Loucy (cell line): ENCODE results near the gene FSTL4.

Experiments
- H2AFZ ChIP-seq: fragments of 200-600 bp; sonication (generic); 2 replicates; pipeline ENCODE4 v1.6.0; 2016; ENCODE audit warnings: antibody characterized with exemption, mild to moderate bottlenecking, low read length, moderate library complexity
- H3F3A ChIP-seq: fragments of 200-600 bp; 2 replicates; pipeline ENCODE4 v1.6.0; 2016; ENCODE audit warnings: antibody characterized with exemption, low read depth, mild to moderate bottlenecking
- H3K27me3 ChIP-seq: fragments of 200-600 bp; sonication (generic); 2 replicates; pipeline ENCODE4 v1.6.1; 2014; ENCODE audit warnings: low read length, mild to moderate bottlenecking; ENCODE audit not compliant: insufficient read depth, poor library complexity, severe bottlenecking
- H3K36me3 ChIP-seq: fragments of 200-600 bp; sonication (generic); 2 replicates; pipeline ENCODE4 v1.6.1; 2016; ENCODE audit warnings: low read length; ENCODE audit not compliant: insufficient read depth
- H3K4me1 ChIP-seq: fragments of 200-600 bp; sonication (generic); 2 replicates; pipeline ENCODE4 v1.5.1; 2014; ENCODE audit warnings: low read length, mild to moderate bottlenecking; ENCODE audit not compliant: insufficient read depth, poor library complexity, severe bottlenecking
- H3K4me2 ChIP-seq: fragments of 200-600 bp; sonication (generic); 2 replicates; pipeline ENCODE4 v1.6.0; 2014; ENCODE audit warnings: antibody characterized with exemption, low read length, low read depth, mild to moderate bottlenecking; ENCODE audit not compliant: poor library complexity, severe bottlenecking
- H3K4me3 ChIP-seq: fragments of 200-600 bp; sonication (generic); 2 replicates; pipeline ENCODE4 v1.5.1; 2014; ENCODE audit warnings: low read length, mild to moderate bottlenecking, mixed read lengths; ENCODE audit not compliant: poor library complexity, severe bottlenecking
- H3K79me2 ChIP-seq: fragments of 200-600 bp; sonication (generic); 2 replicates; pipeline ENCODE4 v1.6.1; 2014; ENCODE audit warnings: low read length; ENCODE audit not compliant: insufficient read depth
- H3K9ac ChIP-seq: fragments of 200-600 bp; sonication (generic); 2 replicates; pipeline ENCODE4 v1.6.0; 2014; ENCODE audit warnings: mild to moderate bottlenecking, low read depth, low read length, moderate library complexity; ENCODE audit not compliant: poor library complexity, severe bottlenecking
- H3K9me2 ChIP-seq: fragments of 200-600 bp; sonication (generic); replicated peaks from 2 replicates; pipeline ENCODE4 v1.6.1; 2016; ENCODE audit warnings: low read depth, low read length, mixed read lengths
- H3K9me3 ChIP-seq: fragments of 200-600 bp; sonication (generic); 2 replicates; pipeline ENCODE4 v1.6.1; 2014; ENCODE audit warnings: mild to moderate bottlenecking, antibody characterized with exemption, low read length, low read depth; ENCODE audit not compliant: insufficient read depth
- H4K20me1 ChIP-seq: fragments of 200-600 bp; sonication (generic); 2 replicates; pipeline ENCODE4 v1.6.0; 2014; ENCODE audit warnings: antibody characterized with exemption, low read length, mild to moderate bottlenecking; ENCODE audit not compliant: insufficient read depth, poor library complexity, severe bottlenecking
- CTCF ChIP-seq: fragments of 200-600 bp; sonication (generic); conservative IDR thresholded peaks from 2 replicates; pipeline ENCODE4 v1.5.1; 2014; ENCODE audit warnings: mild to moderate bottlenecking, antibody characterized with exemption, low read length
- EZH2phosphoT487 ChIP-seq: fragments of 200-600 bp; IDR thresholded peaks from 2 replicates; pipeline ENCODE4 v1.6.1; 2018; ENCODE audit warnings: antibody characterized with exemption, mild to moderate bottlenecking, moderate library complexity, borderline replicate concordance

Gene FSTL4

GRCh38 chr5:133497608-133498348, 114.6 kb downstream of the FSTL4 start:
- no peaks in the 10 kb centered on the region for H3K9me3 ChIP-seq
- H4K20me1 ChIP-seq, result no peaks in the 10 kb centered on the region
- no peak overlapping the region for H3K9ac ChIP-seq
- H3K4me1 ChIP-seq, result no peaks in the 10 kb centered on the region
- no peak overlapping the region for H3K4me3 ChIP-seq
- TF ChIP-seq CTCF (no peak), EZH2phosphoT487 (no peak)
- H3F3A ChIP-seq, result no peaks in the 10 kb centered on the region
- H2AFZ ChIP-seq, result no peak overlapping the region
- no peaks in the 10 kb centered on the region for H3K27me3 ChIP-seq
- H3K4me2 ChIP-seq, result no peak overlapping the region
- no peaks in the 10 kb centered on the region for H3K79me2 ChIP-seq
- no peaks in the 10 kb centered on the region for H3K36me3 ChIP-seq
- no peaks in the 10 kb centered on the region for H3K9me2 ChIP-seq

GRCh38 chr5:133496631-133497030, 115.7 kb downstream of the FSTL4 start:
- no peaks in the 10 kb centered on the region for H3K9me2 ChIP-seq
- no peak overlapping the region for H2AFZ ChIP-seq
- no peaks in the 10 kb centered on the region for H3K79me2 ChIP-seq
- no peaks in the 10 kb centered on the region for H3K27me3 ChIP-seq
- H4K20me1 ChIP-seq, result no peaks in the 10 kb centered on the region
- H3K9ac ChIP-seq, result no peak overlapping the region
- H3K9me3 ChIP-seq, result no peaks in the 10 kb centered on the region
- H3K4me3 ChIP-seq, result no peak overlapping the region
- no peaks in the 10 kb centered on the region for H3K36me3 ChIP-seq
- no peaks in the 10 kb centered on the region for H3F3A ChIP-seq
- H3K4me2 ChIP-seq, result no peak overlapping the region
- TF ChIP-seq CTCF, result no peak
- TF ChIP-seq EZH2phosphoT487, result no peak
- H3K4me1 ChIP-seq, result no peaks in the 10 kb centered on the region

GRCh38 chr5:133494923-133495246, 117.5 kb downstream of the FSTL4 start:
- TF ChIP-seq EZH2phosphoT487, result no peak
- TF ChIP-seq CTCF, result no peak

More at GRCh38 chr5:133494923-133495246, 117.5 kb downstream of the FSTL4 start:
- no peaks in the 10 kb centered on the region for H3F3A ChIP-seq
- H3K27me3 ChIP-seq, result no peaks in the 10 kb centered on the region
- H3K79me2 ChIP-seq, result no peaks in the 10 kb centered on the region
- no peaks in the 10 kb centered on the region for H4K20me1 ChIP-seq
- no peaks in the 10 kb centered on the region for H3K36me3 ChIP-seq
- no peaks in the 10 kb centered on the region for H3K9me2 ChIP-seq
- H3K4me1 ChIP-seq, result no peaks in the 10 kb centered on the region
- no peaks in the 10 kb centered on the region for H3K9me3 ChIP-seq
- no peak overlapping the region for H3K4me2 ChIP-seq
- no peak overlapping the region for H3K4me3 ChIP-seq
- H2AFZ ChIP-seq, result no peak overlapping the region
- no peak overlapping the region for H3K9ac ChIP-seq
